Measurements from ENCODE around the gene CRYBB1.
"Not testable (repeated sequence)": the region's sequence is repeated elsewhere in the genome, so short reads cannot be mapped to it uniquely, and the experiment has no call there.

Gene CRYBB1

DNA sequence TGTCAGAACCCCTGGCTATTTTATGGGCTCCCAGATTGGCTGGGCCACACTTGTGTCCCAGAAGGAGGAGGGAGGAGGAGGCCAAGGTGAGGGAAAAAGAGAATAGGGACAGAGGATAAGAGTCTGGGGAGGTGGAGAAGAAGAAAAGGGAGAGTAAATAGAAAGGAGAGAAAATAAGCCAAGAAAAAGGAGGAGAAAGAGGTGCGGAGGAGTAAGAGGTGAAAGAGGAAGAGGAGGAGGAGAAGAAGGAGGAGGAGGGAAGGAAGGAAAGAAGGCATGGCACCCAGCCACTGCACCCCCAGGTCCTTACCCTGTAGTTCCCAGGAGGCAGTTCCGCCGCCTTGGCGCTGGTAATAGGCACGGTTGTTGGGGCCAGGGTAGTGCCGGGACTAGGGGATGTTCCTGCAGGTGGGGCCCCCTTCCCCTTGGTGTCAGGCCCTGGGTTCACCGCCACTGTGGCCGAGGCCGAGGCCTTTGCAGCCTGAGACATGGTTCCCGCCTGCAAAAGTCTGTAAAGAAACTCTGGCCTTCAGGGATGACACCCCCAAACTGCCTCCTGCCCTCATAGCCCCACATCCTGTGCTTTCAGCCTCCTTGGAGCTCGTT lies 1.9 kb downstream of the CRYBB1 start:
- 0 out of 2 replicates have a peak overlapping the region, but pooled peaks have one; percentile 23 for H3K4me3 ChIP-seq (ENCODE audit: low read length)
- no peaks in the 10 kb centered on the region for H3K36me3 ChIP-seq (ENCODE audit: control insufficient read depth, low read length)
- TF ChIP-seq, protein P1, sequence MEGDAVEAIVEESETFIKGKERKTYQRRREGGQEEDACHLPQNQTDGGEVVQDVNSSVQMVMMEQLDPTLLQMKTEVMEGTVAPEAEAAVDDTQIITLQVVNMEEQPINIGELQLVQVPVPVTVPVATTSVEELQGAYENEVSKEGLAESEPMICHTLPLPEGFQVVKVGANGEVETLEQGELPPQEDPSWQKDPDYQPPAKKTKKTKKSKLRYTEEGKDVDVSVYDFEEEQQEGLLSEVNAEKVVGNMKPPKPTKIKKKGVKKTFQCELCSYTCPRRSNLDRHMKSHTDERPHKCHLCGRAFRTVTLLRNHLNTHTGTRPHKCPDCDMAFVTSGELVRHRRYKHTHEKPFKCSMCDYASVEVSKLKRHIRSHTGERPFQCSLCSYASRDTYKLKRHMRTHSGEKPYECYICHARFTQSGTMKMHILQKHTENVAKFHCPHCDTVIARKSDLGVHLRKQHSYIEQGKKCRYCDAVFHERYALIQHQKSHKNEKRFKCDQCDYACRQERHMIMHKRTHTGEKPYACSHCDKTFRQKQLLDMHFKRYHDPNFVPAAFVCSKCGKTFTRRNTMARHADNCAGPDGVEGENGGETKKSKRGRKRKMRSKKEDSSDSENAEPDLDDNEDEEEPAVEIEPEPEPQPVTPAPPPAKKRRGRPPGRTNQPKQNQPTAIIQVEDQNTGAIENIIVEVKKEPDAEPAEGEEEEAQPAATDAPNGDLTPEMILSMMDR (IDR thresholded peaks at IDR 0.05; ENCODE audit: low read depth, low read length, poor library complexity, severe bottlenecking): no peak
- TF ChIP-seq EZH2phosphoT487 (IDR thresholded peaks at IDR 0.05; ENCODE audit: borderline replicate concordance, low read length): no peak
- H3F3A ChIP-seq (ENCODE audit: control insufficient read depth, insufficient read depth): 0 out of 2 replicates have a peak, but pooled peaks cover 8% of the 10 kb centered on the region
- peak overlapping the region; percentile 50 for H3K4me2 ChIP-seq (ENCODE audit: low read length)
- no peaks in the 10 kb centered on the region for H3K79me2 ChIP-seq (ENCODE audit: control insufficient read depth, low read length)
- H4K20me1 ChIP-seq (ENCODE audit: control insufficient read depth, insufficient read depth, low read depth, low read length): no peaks in the 10 kb centered on the region
- peaks cover 41% of the 10 kb centered on the region for H3K4me1 ChIP-seq (ENCODE audit: control insufficient read depth, low read length)
- H3K27ac ChIP-seq (ENCODE audit: low read depth, low read length): no peak overlapping the region
- no peaks in the 10 kb centered on the region for H3K9me3 ChIP-seq (ENCODE audit: control insufficient read depth, insufficient read depth, low read length)
- H3K9me2 ChIP-seq (replicated peaks; ENCODE audit: control insufficient read depth, low read length): no peaks in the 10 kb centered on the region
- peaks cover 18% of the 10 kb centered on the region for H3K27me3 ChIP-seq (ENCODE audit: control insufficient read depth, low read length)

DNA sequence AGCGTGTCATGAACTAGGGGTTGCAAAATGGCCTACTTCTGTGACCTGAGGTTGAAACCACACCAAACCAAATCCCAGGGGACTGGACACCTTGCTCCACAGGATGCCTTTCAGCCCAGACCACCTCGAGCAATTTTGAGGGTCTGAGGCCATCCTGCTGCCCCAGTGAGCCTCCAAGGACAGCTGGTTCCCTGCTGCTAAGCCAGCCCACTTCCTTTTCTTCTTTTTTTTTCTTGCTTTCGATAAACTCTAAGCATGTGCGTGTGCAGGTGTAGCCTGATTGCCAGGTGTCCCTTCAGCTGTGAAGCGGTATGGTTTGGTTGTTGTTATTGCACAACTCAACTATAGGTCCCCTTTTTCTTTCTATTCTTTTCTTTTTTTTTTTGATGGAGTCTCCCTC lies 2.7 kb downstream of the CRYBB1 start:
- Histone ChIP-seq H3K27me3 (ENCODE audit: control insufficient read depth, low read length) (peaks cover 18% of the 10 kb centered on the region), H3K9me3 (ENCODE audit: control insufficient read depth, insufficient read depth, low read length) (no peaks in the 10 kb centered on the region), H3K79me2 (ENCODE audit: control insufficient read depth, low read length) (no peaks in the 10 kb centered on the region), H3K27ac (ENCODE audit: low read depth, low read length) (no peak overlapping the region), H3K36me3 (ENCODE audit: control insufficient read depth, low read length) (no peaks in the 10 kb centered on the region), H3K4me2 (ENCODE audit: low read length) (peak overlapping the region; percentile 48), H4K20me1 (ENCODE audit: control insufficient read depth, insufficient read depth, low read depth, low read length) (no peaks in the 10 kb centered on the region), H3F3A (ENCODE audit: control insufficient read depth, insufficient read depth) (0 out of 2 replicates have a peak, but pooled peaks cover 8% of the 10 kb centered on the region), H3K9me2 (replicated peaks; ENCODE audit: control insufficient read depth, low read length) (no peaks in the 10 kb centered on the region), H3K4me3 (ENCODE audit: low read length) (0 out of 2 replicates have a peak overlapping the region, but pooled peaks have one; percentile 23), H3K4me1 (ENCODE audit: control insufficient read depth, low read length) (peaks cover 49% of the 10 kb centered on the region)
- TF ChIP-seq EZH2phosphoT487 (IDR thresholded peaks at IDR 0.05; ENCODE audit: borderline replicate concordance, low read length): no peak
- TF ChIP-seq, protein P1 (IDR thresholded peaks at IDR 0.05; ENCODE audit: low read depth, low read length, poor library complexity, severe bottlenecking): no peak

DNA sequence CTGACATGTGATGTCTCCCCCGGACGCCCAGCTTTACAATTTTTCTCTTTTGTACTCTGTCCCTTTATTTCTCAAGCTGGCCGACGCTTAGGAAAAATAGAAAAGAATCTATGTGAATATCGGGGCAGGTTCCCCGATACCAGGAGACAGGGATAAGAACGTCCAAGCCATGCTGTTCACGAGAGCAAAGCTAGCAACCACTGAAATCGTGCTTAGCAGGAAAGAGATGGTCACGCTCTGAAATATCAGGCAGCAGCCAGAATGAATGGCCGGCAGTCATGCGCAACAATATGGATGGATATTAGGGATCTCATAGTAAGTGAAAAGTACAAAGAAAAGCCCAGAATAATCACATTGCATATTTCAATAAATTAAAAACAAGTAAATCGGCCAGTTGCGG lies 3.5 kb downstream of the CRYBB1 start:
- H3K9me2 ChIP-seq (replicated peaks; ENCODE audit: control insufficient read depth, low read length): no peaks in the 10 kb centered on the region
- H3K36me3 ChIP-seq (ENCODE audit: control insufficient read depth, low read length): no peaks in the 10 kb centered on the region
- peaks cover 51% of the 10 kb centered on the region for H3K4me1 ChIP-seq (ENCODE audit: control insufficient read depth, low read length)
- H3K9me3 ChIP-seq (ENCODE audit: control insufficient read depth, insufficient read depth, low read length): no peaks in the 10 kb centered on the region
- H3K27me3 ChIP-seq (ENCODE audit: control insufficient read depth, low read length): peaks cover 21% of the 10 kb centered on the region
- no peaks in the 10 kb centered on the region for H4K20me1 ChIP-seq (ENCODE audit: control insufficient read depth, insufficient read depth, low read depth, low read length)
- no peak overlapping the region for H3K27ac ChIP-seq (ENCODE audit: low read depth, low read length)
- H3F3A ChIP-seq (ENCODE audit: control insufficient read depth, insufficient read depth): 0 out of 2 replicates have a peak, but pooled peaks cover 8% of the 10 kb centered on the region
- no peak overlapping the region for H3K4me3 ChIP-seq (ENCODE audit: low read length)
- H3K4me2 ChIP-seq (ENCODE audit: low read length): no peak overlapping the region
- TF ChIP-seq EZH2phosphoT487 (IDR thresholded peaks at IDR 0.05; ENCODE audit: borderline replicate concordance, low read length): no peak
- TF ChIP-seq, protein P1 (IDR thresholded peaks at IDR 0.05; ENCODE audit: low read depth, low read length, poor library complexity, severe bottlenecking): no peak
- H3K79me2 ChIP-seq (ENCODE audit: control insufficient read depth, low read length): no peaks in the 10 kb centered on the region

DNA sequence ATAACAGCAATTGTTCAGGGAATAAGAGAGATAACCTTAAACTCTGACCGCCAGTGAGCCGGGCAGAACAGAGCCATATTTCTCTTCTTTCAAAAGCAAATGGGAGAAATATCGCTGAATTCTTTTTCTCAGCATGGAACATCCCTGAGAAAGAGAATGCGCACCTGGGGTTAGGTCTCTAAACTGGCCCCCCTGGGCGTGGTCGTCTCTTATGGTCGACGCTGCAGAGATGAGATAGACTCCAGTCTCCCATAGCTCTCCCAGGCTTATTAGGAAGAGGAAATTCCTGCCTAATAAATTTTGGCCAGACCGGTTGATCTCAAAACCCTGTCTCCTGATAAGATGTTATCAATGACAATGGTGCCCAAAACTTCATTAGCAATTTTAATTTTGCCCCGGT lies 4.1 kb downstream of the CRYBB1 start:
- not testable (repeated sequence) for H3K27ac ChIP-seq (ENCODE audit: low read depth, low read length)

More for the DNA sequence above, 4.1 kb downstream of the CRYBB1 start:
- not testable (repeated sequence) for H3K4me3 ChIP-seq (ENCODE audit: low read length); H3K9me3 ChIP-seq (ENCODE audit: control insufficient read depth, insufficient read depth, low read length); H3K36me3 ChIP-seq (ENCODE audit: control insufficient read depth, low read length); H3K9me2 ChIP-seq (replicated peaks; ENCODE audit: control insufficient read depth, low read length); H3K4me2 ChIP-seq (ENCODE audit: low read length); H4K20me1 ChIP-seq (ENCODE audit: control insufficient read depth, insufficient read depth, low read depth, low read length); H3F3A ChIP-seq (ENCODE audit: control insufficient read depth, insufficient read depth); H3K79me2 ChIP-seq (ENCODE audit: control insufficient read depth, low read length)
- Histone ChIP-seq H3K27me3 (ENCODE audit: control insufficient read depth, low read length) (peaks cover 21% of the 10 kb centered on the region), H3K4me1 (ENCODE audit: control insufficient read depth, low read length) (peaks cover 51% of the 10 kb centered on the region)
